Mesothelial cell of epicardium (in vitro differentiated cells): ENCODE measurements around the gene ARHGAP42. TPM values are rescaled to one million over a fixed set of nuclear protein-coding genes. Genes with fewer than 3 reads are reported as not detected.

Experiments used
- DNase-seq, 2 experiments: peaks; one replicate each; pipeline ENCODE4 v3.0.0; 2021; ENCODE audit warnings: low spot score in 2 of 2; ENCODE audit not compliant: unreplicated experiment in 2 of 2
- H3K27ac Mint-ChIP-seq: 2 replicates; pipeline ENCODE4 v1.8.0; 2021; ENCODE audit warnings: mixed read lengths
- H3K27me3 Mint-ChIP-seq: 2 replicates; pipeline ENCODE4 v1.8.0; 2021; ENCODE audit warnings: low read depth, mixed read lengths
- H3K36me3 Mint-ChIP-seq: 2 replicates; pipeline ENCODE4 v1.8.0; 2021; ENCODE audit warnings: mixed read lengths
- H3K4me1 Mint-ChIP-seq: 2 replicates; pipeline ENCODE4 v1.8.0; 2021; ENCODE audit warnings: mixed read lengths
- H3K4me3 Mint-ChIP-seq: 2 replicates; pipeline ENCODE4 v1.8.0; 2021; ENCODE audit warnings: mild to moderate bottlenecking, moderate library complexity, mixed read lengths
- H3K9me3 Mint-ChIP-seq: 2 replicates; pipeline ENCODE4 v1.8.0; 2021; ENCODE audit warnings: mixed read lengths
- total RNA-seq: library from RNA; stranded (reverse); gene quantifications from 3 replicates; pipeline ENCODE4 v1.2.1, GENCODE V29; 2021
- TF ChIP-seq, protein P1 (sequence below): fragments of 200-600 bp; sonication (generic); IDR thresholded peaks from one replicate; pipeline ENCODE4 v1.5.0; 2021; ENCODE audit warnings: antibody characterized with exemption; ENCODE audit not compliant: unreplicated experiment

Gene ARHGAP42
- total RNA-seq, 1 donor from 2014 or later, result 19.4 TPM

DNA sequence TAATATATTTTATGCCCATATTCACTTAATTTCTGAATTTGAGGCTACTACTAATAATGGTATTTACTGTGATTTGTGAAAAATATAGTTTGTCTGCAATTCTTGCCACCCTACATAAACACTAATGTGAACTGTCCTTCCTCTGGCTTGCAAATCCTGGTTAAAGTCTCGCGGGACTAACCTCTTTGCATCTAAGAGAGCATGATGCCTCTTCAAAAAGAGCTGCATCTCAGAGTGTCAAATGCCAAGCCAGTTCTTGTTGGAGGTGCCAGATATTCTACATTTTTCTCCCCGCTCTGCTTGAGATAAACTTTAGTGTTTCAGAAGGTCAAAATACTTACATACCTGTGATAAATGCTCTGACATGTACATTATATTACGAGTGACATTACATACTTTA, 2.1 kb downstream of the ARHGAP42 start:
- no peak for DNase-seq
- Mint-ChIP-seq H3K9me3 (no peaks in the 10 kb centered on the region), H3K27ac (no peak overlapping the region), H3K36me3 (peaks cover 2% of the 10 kb centered on the region), H3K27me3 (no peaks in the 10 kb centered on the region), H3K4me1 (peaks cover 39% of the 10 kb centered on the region), H3K4me3 (peak overlapping the region; percentile 99)
- TF ChIP-seq, protein P1, sequence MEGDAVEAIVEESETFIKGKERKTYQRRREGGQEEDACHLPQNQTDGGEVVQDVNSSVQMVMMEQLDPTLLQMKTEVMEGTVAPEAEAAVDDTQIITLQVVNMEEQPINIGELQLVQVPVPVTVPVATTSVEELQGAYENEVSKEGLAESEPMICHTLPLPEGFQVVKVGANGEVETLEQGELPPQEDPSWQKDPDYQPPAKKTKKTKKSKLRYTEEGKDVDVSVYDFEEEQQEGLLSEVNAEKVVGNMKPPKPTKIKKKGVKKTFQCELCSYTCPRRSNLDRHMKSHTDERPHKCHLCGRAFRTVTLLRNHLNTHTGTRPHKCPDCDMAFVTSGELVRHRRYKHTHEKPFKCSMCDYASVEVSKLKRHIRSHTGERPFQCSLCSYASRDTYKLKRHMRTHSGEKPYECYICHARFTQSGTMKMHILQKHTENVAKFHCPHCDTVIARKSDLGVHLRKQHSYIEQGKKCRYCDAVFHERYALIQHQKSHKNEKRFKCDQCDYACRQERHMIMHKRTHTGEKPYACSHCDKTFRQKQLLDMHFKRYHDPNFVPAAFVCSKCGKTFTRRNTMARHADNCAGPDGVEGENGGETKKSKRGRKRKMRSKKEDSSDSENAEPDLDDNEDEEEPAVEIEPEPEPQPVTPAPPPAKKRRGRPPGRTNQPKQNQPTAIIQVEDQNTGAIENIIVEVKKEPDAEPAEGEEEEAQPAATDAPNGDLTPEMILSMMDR, result no peak

DNA sequence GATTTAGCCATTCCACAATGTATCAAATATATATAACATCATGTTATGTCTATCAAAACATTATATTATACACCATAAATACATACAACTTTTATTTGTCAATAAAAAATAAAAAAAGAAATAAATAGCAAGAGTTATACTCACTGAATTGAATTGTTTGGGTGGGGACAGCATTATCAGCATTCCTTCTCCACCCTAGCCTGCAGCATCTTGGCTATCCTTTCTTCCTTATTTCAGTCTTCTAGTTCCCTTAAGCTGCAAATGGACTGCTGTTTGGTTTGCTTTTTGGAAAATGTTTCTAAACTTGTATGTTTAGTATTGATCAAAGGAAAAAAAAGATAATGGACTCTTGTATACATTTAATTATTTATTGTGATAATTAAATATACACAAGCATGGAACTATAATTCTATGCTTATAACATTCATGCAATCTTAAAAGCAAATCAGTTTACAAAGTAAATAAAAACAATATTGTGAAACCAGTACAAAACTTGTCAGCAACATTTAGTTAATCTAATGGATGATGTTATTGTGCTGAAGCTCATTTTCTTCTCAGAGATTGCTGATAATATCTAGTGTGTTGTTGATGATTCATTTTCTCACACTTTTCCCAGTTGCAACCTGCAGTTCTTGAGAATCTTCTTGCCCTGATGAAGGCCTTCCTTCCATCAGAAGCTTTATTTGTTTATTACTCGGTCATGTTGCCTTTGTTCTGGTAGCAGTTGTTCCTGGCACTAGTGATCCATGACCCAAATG, 5.0 kb downstream of the ARHGAP42 start:
- Mint-ChIP-seq H3K27ac (no peak overlapping the region), H3K4me3 (no peak overlapping the region), H3K4me1 (peaks cover 16% of the 10 kb centered on the region), H3K36me3 (peaks cover 2% of the 10 kb centered on the region), H3K9me3 (no peaks in the 10 kb centered on the region), H3K27me3 (no peaks in the 10 kb centered on the region)
- TF ChIP-seq, protein P1, result no peak
- DNase-seq, result no peak

DNA sequence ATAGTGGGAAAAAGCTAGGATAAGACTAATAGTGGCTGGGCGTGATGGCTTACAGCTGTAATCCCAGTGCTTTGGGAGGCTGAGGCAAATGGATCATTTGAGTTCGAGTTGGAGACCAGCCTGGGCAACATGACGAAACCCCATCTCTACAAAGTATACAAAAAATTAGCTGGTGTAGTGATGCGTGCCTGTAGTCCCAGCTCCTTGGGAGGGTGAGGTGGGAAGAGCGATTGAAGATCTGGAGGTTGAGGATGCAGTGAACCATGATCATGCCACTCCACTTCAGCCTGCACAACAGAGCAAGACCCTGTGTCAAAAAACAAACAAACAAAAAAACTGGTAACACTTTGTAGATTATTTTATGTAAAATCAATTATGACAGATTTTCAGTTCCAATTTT, 8.8 kb downstream of the ARHGAP42 start:
- no peak for DNase-seq
- H3K36me3 Mint-ChIP-seq, result peaks cover 17% of the 10 kb centered on the region
- peaks cover 8% of the 10 kb centered on the region for H3K9me3 Mint-ChIP-seq
- no peak overlapping the region for H3K4me3 Mint-ChIP-seq
- H3K4me1 Mint-ChIP-seq, result no peaks in the 10 kb centered on the region
- H3K27ac Mint-ChIP-seq, result no peak overlapping the region
- TF ChIP-seq, protein P1, result no peak
- no peaks in the 10 kb centered on the region for H3K27me3 Mint-ChIP-seq

DNA sequence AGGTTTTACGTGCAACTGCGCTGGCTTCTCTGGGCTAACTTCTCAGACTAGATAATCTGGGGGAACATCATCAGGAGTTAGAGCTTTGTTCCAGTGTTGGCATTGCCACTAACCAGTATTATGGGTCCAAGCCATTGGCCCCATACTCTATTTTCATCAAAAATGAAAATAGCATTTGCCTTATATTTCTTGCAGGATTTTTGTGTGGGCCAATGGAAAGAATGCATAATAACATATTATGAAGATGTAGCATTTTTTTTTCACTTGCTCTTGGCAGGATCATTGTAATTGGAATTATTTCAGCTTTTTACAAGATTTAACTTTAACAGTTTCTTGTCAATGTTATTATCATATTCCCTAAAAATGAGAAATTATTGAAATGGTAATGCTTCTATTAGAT, 16.1 kb downstream of the ARHGAP42 start:
- TF ChIP-seq, protein P1, result no peak
- Mint-ChIP-seq H3K4me1 (peaks cover 5% of the 10 kb centered on the region), H3K4me3 (no peak overlapping the region), H3K36me3 (peaks cover 21% of the 10 kb centered on the region), H3K27ac (no peak overlapping the region), H3K27me3 (no peaks in the 10 kb centered on the region), H3K9me3 (peaks cover 12% of the 10 kb centered on the region)
- DNase-seq, result no peak

DNA sequence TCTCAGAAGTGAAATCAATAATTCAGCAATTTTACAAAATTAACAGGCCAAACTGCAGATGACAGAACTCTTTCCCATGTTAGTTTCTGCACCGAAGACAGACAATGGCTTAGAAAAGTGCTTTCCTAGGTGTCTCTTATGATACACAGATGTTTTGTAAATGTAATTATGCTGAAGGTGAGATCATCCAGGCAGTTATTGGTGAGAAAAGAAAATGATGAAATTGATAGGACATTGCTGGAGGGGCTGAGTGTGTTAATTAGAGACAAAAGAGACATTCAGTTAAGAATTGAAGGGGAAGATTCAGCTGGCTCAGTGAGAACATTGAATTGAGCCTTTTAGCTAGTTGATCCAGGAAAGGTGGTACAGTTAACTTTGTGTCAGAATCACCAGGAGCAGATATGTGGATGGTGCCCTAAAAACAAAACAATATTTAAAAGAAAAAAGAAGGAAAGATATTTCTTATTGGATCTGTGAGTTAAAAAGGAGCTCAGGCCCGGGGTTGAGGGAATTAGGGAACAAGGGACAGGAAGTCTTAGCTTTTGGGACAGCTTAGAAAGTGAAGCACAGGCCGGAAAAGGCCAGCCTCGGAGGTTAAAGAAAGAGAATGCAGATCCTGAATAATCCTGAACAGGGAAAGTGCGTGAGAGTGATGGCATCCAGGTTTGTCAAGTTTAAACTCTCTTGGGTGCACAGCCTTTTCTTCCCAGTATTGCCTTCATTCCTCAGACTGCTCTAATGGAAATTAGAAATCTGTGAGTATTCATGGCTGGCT, 16.9 kb downstream of the ARHGAP42 start:
- no peak overlapping the region for H3K4me3 Mint-ChIP-seq
- H3K27ac Mint-ChIP-seq, result no peak overlapping the region
- H3K4me1 Mint-ChIP-seq, result peaks cover 5% of the 10 kb centered on the region
- TF ChIP-seq, protein P1, result no peak
- DNase-seq, result no peak
- H3K9me3 Mint-ChIP-seq, result peaks cover 12% of the 10 kb centered on the region
- H3K36me3 Mint-ChIP-seq, result peaks cover 20% of the 10 kb centered on the region
- H3K27me3 Mint-ChIP-seq, result no peaks in the 10 kb centered on the region
